HepG2 (cell line): ENCODE results near the gene CPPED1. TPM values are rescaled to one million over a fixed set of nuclear protein-coding genes. Genes with fewer than 3 reads are reported as not detected.

Experiments used
- microRNA-seq: library from miRNA; unstranded; fragments of <30 nt; microRNA quantifications from one replicate; pipeline ENCODE4, GENCODE V29; 2020
- polyA plus RNA-seq, 8 experiments: library from polyadenylated mRNA; depleted of rRNA in 3 of 8; stranded (reverse) in 7 of 8; unstranded in 1 of 8; fragments of >200 nt; fragmentation: Illumina TruSeq in 4 of 8; extraction: Trizol in 4 of 8; gene quantifications; 2 replicates each; pipeline versions ENCODE4 v1.2.1 to v1.2.3, GENCODE V29; 2011 to 2016; ENCODE audit warnings: low read depth in 4 of 8, missing spikeins in 1 of 8, mixed read lengths in 1 of 8; ENCODE audit not compliant: insufficient read depth in 1 of 8
- small RNA-seq, 3 experiments: library from RNA; depleted of rRNA; stranded (forward); fragments of <200 nt; gene quantifications; one replicate each; pipeline ENCODE3, GENCODE V24; 2012; ENCODE audit warnings: low read depth in 2 of 3, low replicate concordance in 1 of 3; ENCODE audit not compliant: insufficient read length in 3 of 3, insufficient read depth in 2 of 3
- total RNA-seq, 5 experiments: library from RNA; depleted of rRNA; stranded (reverse); fragments of >200 nt; fragmentation: Illumina TruSeq; extraction: Trizol; gene quantifications; 2 replicates each; pipeline ENCODE4 v1.2.3, GENCODE V29; 2016; ENCODE audit warnings: low read depth in 1 of 5

Gene CPPED1
- total and polyA plus RNA-seq, 2 of the 13 experiments (the other 11 are each of a cell fraction or from before 2014, with no cell fraction given), result 66.6 to 71.3 TPM

Small RNA genes within 50 kb of the gene (microRNA-seq; reads per million reads assigned to microRNA genes)
- gene MIR4718, result not detected

Small RNA genes within 50 kb of the gene (small RNA-seq; reads per million reads assigned to genes)
- 0 reads per million in 3 experiments for gene MIR4718
- 0 reads per million in 3 experiments for gene RF00443

Other genes starting within 250 kb of the CPPED1 start
- gene SHISA9, start 97.7 kb upstream of the CPPED1 start, total RNA-seq (2016; rRNA removed; fragmentation: Illumina TruSeq; extraction: Trizol), result not detected in 2 replicates
- 0.01 TPM in 1 of 2 replicates, not detected in the other for gene SHISA9, start 97.7 kb upstream of the CPPED1 start, polyA plus RNA-seq (2011; rRNA removed)